ENCODE measurements around the gene NAGS.

- TF ChIP-seq, protein P1, sequence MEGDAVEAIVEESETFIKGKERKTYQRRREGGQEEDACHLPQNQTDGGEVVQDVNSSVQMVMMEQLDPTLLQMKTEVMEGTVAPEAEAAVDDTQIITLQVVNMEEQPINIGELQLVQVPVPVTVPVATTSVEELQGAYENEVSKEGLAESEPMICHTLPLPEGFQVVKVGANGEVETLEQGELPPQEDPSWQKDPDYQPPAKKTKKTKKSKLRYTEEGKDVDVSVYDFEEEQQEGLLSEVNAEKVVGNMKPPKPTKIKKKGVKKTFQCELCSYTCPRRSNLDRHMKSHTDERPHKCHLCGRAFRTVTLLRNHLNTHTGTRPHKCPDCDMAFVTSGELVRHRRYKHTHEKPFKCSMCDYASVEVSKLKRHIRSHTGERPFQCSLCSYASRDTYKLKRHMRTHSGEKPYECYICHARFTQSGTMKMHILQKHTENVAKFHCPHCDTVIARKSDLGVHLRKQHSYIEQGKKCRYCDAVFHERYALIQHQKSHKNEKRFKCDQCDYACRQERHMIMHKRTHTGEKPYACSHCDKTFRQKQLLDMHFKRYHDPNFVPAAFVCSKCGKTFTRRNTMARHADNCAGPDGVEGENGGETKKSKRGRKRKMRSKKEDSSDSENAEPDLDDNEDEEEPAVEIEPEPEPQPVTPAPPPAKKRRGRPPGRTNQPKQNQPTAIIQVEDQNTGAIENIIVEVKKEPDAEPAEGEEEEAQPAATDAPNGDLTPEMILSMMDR (IDR thresholded peaks at IDR 0.05 in 2 of 3, conservative IDR thresholded peaks at IDR 0.05 in 1 of 3; ENCODE audit: borderline replicate concordance in 1 of 3, insufficient read depth in 1 of 3, low read depth in 2 of 3, low read length in 2 of 3) = no peak
- TF ChIP-seq RAD21 (IDR thresholded peaks at IDR 0.05; ENCODE audit: low read depth) (no peak), SRF (IDR thresholded peaks at IDR 0.05; ENCODE audit: low read depth) (no peak), POLR2AphosphoS5 (IDR thresholded peaks at IDR 0.05; ENCODE audit: low read depth, low read length) (no peak), YY1 (IDR thresholded peaks at IDR 0.05; ENCODE audit: extremely low read depth, insufficient replicate concordance, low read depth, low read length) (no peak), SP1 (IDR thresholded peaks at IDR 0.05; ENCODE audit: low read depth) (no peak), ELF1 (IDR thresholded peaks at IDR 0.05; ENCODE audit: borderline replicate concordance, low read depth) (no peak), TCF7L2 (IDR thresholded peaks at IDR 0.05; ENCODE audit: borderline replicate concordance, extremely low read depth, insufficient read depth, insufficient read length) (no peak), REST (IDR thresholded peaks at IDR 0.05; ENCODE audit: low read depth) (no peak), POLR2A (IDR thresholded peaks at IDR 0.05; ENCODE audit: borderline replicate concordance, extremely low read depth, insufficient read depth, insufficient read length) (no peak), CEBPB (IDR thresholded peaks at IDR 0.05; ENCODE audit: low read depth) (no peak)
- TF ChIP-seq, protein P2, sequence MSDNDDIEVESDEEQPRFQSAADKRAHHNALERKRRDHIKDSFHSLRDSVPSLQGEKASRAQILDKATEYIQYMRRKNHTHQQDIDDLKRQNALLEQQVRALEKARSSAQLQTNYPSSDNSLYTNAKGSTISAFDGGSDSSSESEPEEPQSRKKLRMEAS (IDR thresholded peaks at IDR 0.05) = no peak
Observed at GRCh38 chr17:43983196-43983514, 21.3 kb upstream of the NAGS start.

Measured in HCT116 (cell line).